H4 (cell line): ENCODE results near the gene TTL. TPM values are rescaled to one million over a fixed set of nuclear protein-coding genes. Genes with fewer than 3 reads are reported as not detected.
"Not testable (repeated sequence)": the region's sequence is repeated elsewhere in the genome, so short reads cannot be mapped to it uniquely, and the experiment has no call there.

Experiments used
- DNase-seq: peaks from one replicate; pipeline ENCODE4 v3.0.0-alpha.2; 2015; ENCODE audit warnings: low spot score
- total RNA-seq: library from RNA; depleted of rRNA; stranded (reverse); fragments of >200 nt; shearing (Covaris generic); gene quantifications from 2 replicates; pipeline ENCODE4 v1.2.3, GENCODE V29; 2014

TTL gene
- total RNA-seq, 1 experiment from 2014 or later, result 32.9 TPM

- DNase-seq, result no peak
These were observed 38.4 kb downstream of the TTL start for GRCh38 chr2:112520234-112520783.

- no peak for DNase-seq
These were observed 41.4 kb downstream of the TTL start for GRCh38 chr2:112523291-112523777.

- DNase-seq, result not testable (repeated sequence)
These were observed 42.3 kb downstream of the TTL start for GRCh38 chr2:112524276-112524675.

- DNase-seq, result no peak
These were observed 46.6 kb downstream of the TTL start for GRCh38 chr2:112528541-112528940.

- no peak for DNase-seq
These were observed 47.8 kb downstream of the TTL start for GRCh38 chr2:112529757-112530156.

- DNase-seq, result no peak
These were observed 48.8 kb downstream of the TTL start for GRCh38 chr2:112530728-112531127.

- DNase-seq, result no peak
These were observed 52.9 kb downstream of the TTL start for GRCh38 chr2:112534826-112535225.

- not testable (repeated sequence) for DNase-seq
These were observed 54.7 kb downstream of the TTL start for GRCh38 chr2:112536665-112537064.

GRCh38 chr2:112539306-112539705 lies 57.4 kb downstream of the TTL start:
- DNase-seq, result no peak

GRCh38 chr2:112540906-112541305 lies 59.0 kb downstream of the TTL start:
- DNase-seq, result no peak

GRCh38 chr2:112541315-112542122 lies 59.6 kb downstream of the TTL start:
- DNase-seq, result peak; percentile 48

- DNase-seq, result peak; percentile 88
These were observed 60.4 kb downstream of the TTL start, which contains the start of gene POLR1B for GRCh38 chr2:112542123-112542983. Gene POLR1B (plus strand): TSS chr2:112542465. CDS start chr2:112542495, 30 bp downstream.

GRCh38 chr2:112542984-112543661 lies 61.2 kb downstream of the TTL start:
- DNase-seq, result no peak

- peak; percentile 20 for DNase-seq
These were observed 65.4 kb downstream of the TTL start for GRCh38 chr2:112547333-112547732.

GRCh38 chr2:112548980-112549379 lies 67.0 kb downstream of the TTL start:
- DNase-seq, result no peak

- no peak for DNase-seq
These were observed 84.1 kb downstream of the TTL start for GRCh38 chr2:112566104-112566503.

- not testable (repeated sequence) for DNase-seq
These were observed 84.6 kb downstream of the TTL start for GRCh38 chr2:112566508-112566907.

GRCh38 chr2:112572005-112572404 lies 90.0 kb downstream of the TTL start:
- no peak for DNase-seq

GRCh38 chr2:112577756-112578155 lies 95.8 kb downstream of the TTL start:
- DNase-seq, result no peak

- peak; percentile 72 for DNase-seq
These were observed 97.3 kb downstream of the TTL start for GRCh38 chr2:112579241-112579640.

- DNase-seq, result no peak
These were observed 98.1 kb downstream of the TTL start for GRCh38 chr2:112580084-112580483.

- DNase-seq, result peak; percentile 73
These were observed 100.4 kb downstream of the TTL start for GRCh38 chr2:112582314-112582746.
